Astrocyte (in vitro differentiated cells and primary cell): Measurements from ENCODE around the gene CDK16. TPM values are rescaled to one million over a fixed set of nuclear protein-coding genes. Genes with fewer than 3 reads are reported as not detected.

Experiments used
- DNase-seq: peaks from one replicate; pipeline ENCODE4 v3.0.0-alpha.2; 2010; ENCODE audit warnings: low read depth
- FAIRE-seq: peaks from 2 replicates; lab custom pipeline; 2011; peaks lifted over from hg19 to GRCh38; lab: Jason Lieb, UNC
- H2AFZ ChIP-seq: 2 replicates; pipeline ENCODE4 v1.6.0; 2012; ENCODE audit warnings: low read depth, low read length, inconsistent platforms
- H3K27ac ChIP-seq: 2 replicates; pipeline ENCODE4 v1.5.1; 2011; ENCODE audit warnings: low read depth, low read length, inconsistent platforms
- H3K27me3 ChIP-seq: 2 replicates; pipeline ENCODE4 v1.6.0; 2011; ENCODE audit warnings: low read length, inconsistent platforms; ENCODE audit not compliant: insufficient read depth
- H3K36me3 ChIP-seq: 2 replicates; pipeline ENCODE4 v1.5.1; 2011; ENCODE audit warnings: low read length, inconsistent platforms; ENCODE audit not compliant: insufficient read depth
- H3K4me1 ChIP-seq: 2 replicates; pipeline ENCODE4 v1.5.1; 2011; ENCODE audit warnings: low read length, inconsistent platforms; ENCODE audit not compliant: insufficient read depth
- H3K4me2 ChIP-seq: 2 replicates; pipeline ENCODE4 v1.6.0; 2012; ENCODE audit warnings: low read length, inconsistent platforms
- H3K4me3 ChIP-seq: 2 replicates; pipeline ENCODE4 v1.5.1; 2011; ENCODE audit warnings: low read depth, mild to moderate bottlenecking, low read length, inconsistent platforms; ENCODE audit not compliant: insufficient read depth
- H3K79me2 ChIP-seq: 2 replicates; pipeline ENCODE4 v1.6.0; 2012; ENCODE audit warnings: mild to moderate bottlenecking, low read length, inconsistent platforms; ENCODE audit not compliant: insufficient read depth
- H3K9ac ChIP-seq: 2 replicates; pipeline ENCODE4 v1.6.0; 2012; ENCODE audit warnings: mild to moderate bottlenecking, low read length, inconsistent platforms
- H3K9me3 ChIP-seq: 2 replicates; pipeline ENCODE4 v1.5.1; 2012; ENCODE audit warnings: low read depth, mild to moderate bottlenecking, low read length, inconsistent platforms; ENCODE audit not compliant: insufficient read depth
- H4K20me1 ChIP-seq: 2 replicates; pipeline ENCODE4 v1.6.0; 2012; ENCODE audit warnings: low read length, inconsistent platforms; ENCODE audit not compliant: insufficient read depth
- H3K27ac Mint-ChIP-seq: one replicate; pipeline ENCODE4 v1.8.0; 2021; ENCODE audit warnings: mild to moderate bottlenecking, mixed read lengths; ENCODE audit not compliant: unreplicated experiment
- H3K27me3 Mint-ChIP-seq: one replicate; pipeline ENCODE4 v1.8.0; 2021; ENCODE audit warnings: low read depth, mixed read lengths; ENCODE audit not compliant: unreplicated experiment
- H3K36me3 Mint-ChIP-seq: one replicate; pipeline ENCODE4 v1.8.0; 2021; ENCODE audit warnings: low read depth, mixed read lengths; ENCODE audit not compliant: unreplicated experiment
- H3K4me1 Mint-ChIP-seq: one replicate; pipeline ENCODE4 v1.8.0; 2021; ENCODE audit warnings: low read depth, mixed read lengths; ENCODE audit not compliant: unreplicated experiment
- H3K4me3 Mint-ChIP-seq: one replicate; pipeline ENCODE4 v1.8.0; 2021; ENCODE audit warnings: mild to moderate bottlenecking, moderate library complexity, mixed read lengths; ENCODE audit not compliant: unreplicated experiment
- H3K9me3 Mint-ChIP-seq: one replicate; pipeline ENCODE4 v1.8.0; 2021; ENCODE audit warnings: mild to moderate bottlenecking, mixed read lengths; ENCODE audit not compliant: unreplicated experiment
- CTCF ChIP-seq: IDR thresholded peaks from 2 replicates; pipeline ENCODE4 v1.5.1; 2011; ENCODE audit warnings: low read depth, mild to moderate bottlenecking, inconsistent platforms, low read length, moderate library complexity; ENCODE audit not compliant: insufficient read depth
- EZH2 ChIP-seq: IDR thresholded peaks from 2 replicates; pipeline ENCODE4 v1.6.1; 2012; ENCODE audit warnings: mild to moderate bottlenecking, low read length, inconsistent platforms; ENCODE audit not compliant: insufficient read depth
- total RNA-seq: library from RNA; stranded (reverse); gene quantifications from 2 replicates; pipeline ENCODE4 v1.2.1, GENCODE V29; 2021

CDK16 gene
- total RNA-seq, 1 donor from 2014 or later, result 128 TPM

- Histone ChIP-seq H4K20me1 (peaks cover 7% of the 10 kb centered on the region), H3K4me2 (peak overlapping the region; percentile 93), H3K9ac (peak overlapping the region; percentile 99), H2AFZ (no peak overlapping the region), H3K4me3 (peak overlapping the region; percentile 84), H3K79me2 (peaks cover 48% of the 10 kb centered on the region), H3K9me3 (no peaks in the 10 kb centered on the region), H3K36me3 (no peaks in the 10 kb centered on the region), H3K27ac (peak overlapping the region; percentile 99), H3K27me3 (no peaks in the 10 kb centered on the region), H3K4me1 (peaks cover 9% of the 10 kb centered on the region)
- peak overlapping the region; percentile 94 for H3K4me3 Mint-ChIP-seq
- peaks cover 1% of the 10 kb centered on the region for H3K9me3 Mint-ChIP-seq
- FAIRE-seq (no peak), DNase-seq (peak; percentile 95)
- no peaks in the 10 kb centered on the region for H3K36me3 Mint-ChIP-seq
- no peaks in the 10 kb centered on the region for H3K27me3 Mint-ChIP-seq
- peaks cover 2% of the 10 kb centered on the region for H3K4me1 Mint-ChIP-seq
- peak overlapping the region; percentile 98 for H3K27ac Mint-ChIP-seq
- no peak for TF ChIP-seq CTCF
- no peak for TF ChIP-seq EZH2
These were observed 15.0 kb downstream of the CDK16 start for GRCh38 chrX:47233333-47234113.

GRCh38 chrX:47234583-47234982 is 16.1 kb downstream of the CDK16 start:
- Histone ChIP-seq H3K79me2 (peaks cover 58% of the 10 kb centered on the region), H2AFZ (no peak overlapping the region), H3K4me2 (peak overlapping the region; percentile 78), H3K9me3 (no peaks in the 10 kb centered on the region), H3K27ac (peak overlapping the region; percentile 99), H3K27me3 (no peaks in the 10 kb centered on the region), H3K9ac (peak overlapping the region; percentile 99), H4K20me1 (peaks cover 15% of the 10 kb centered on the region), H3K4me1 (peaks cover 9% of the 10 kb centered on the region), H3K36me3 (peaks cover under 1% of the 10 kb centered on the region), H3K4me3 (peak overlapping the region; percentile 84)
- Mint-ChIP-seq H3K27ac (peak overlapping the region; percentile 66), H3K36me3 (no peaks in the 10 kb centered on the region), H3K27me3 (no peaks in the 10 kb centered on the region), H3K4me1 (peaks cover 2% of the 10 kb centered on the region), H3K4me3 (peak overlapping the region; percentile 94), H3K9me3 (no peaks in the 10 kb centered on the region)
- no peak for DNase-seq
- peak; percentile 13 for FAIRE-seq
- TF ChIP-seq CTCF (no peak), EZH2 (no peak)

- no peak for DNase-seq
- H3K27me3 ChIP-seq, result no peaks in the 10 kb centered on the region
- H4K20me1 ChIP-seq, result peaks cover 18% of the 10 kb centered on the region
- Mint-ChIP-seq H3K27ac (no peak overlapping the region), H3K9me3 (no peaks in the 10 kb centered on the region), H3K27me3 (no peaks in the 10 kb centered on the region), H3K36me3 (peaks cover 5% of the 10 kb centered on the region), H3K4me3 (peak overlapping the region; percentile 31), H3K4me1 (peaks cover 2% of the 10 kb centered on the region)
- TF ChIP-seq CTCF (no peak), EZH2 (no peak)
- H3K27ac ChIP-seq, result no peak overlapping the region
- peak; percentile 23 for FAIRE-seq
- H2AFZ ChIP-seq, result no peak overlapping the region
- H3K9ac ChIP-seq, result no peak overlapping the region
- H3K79me2 ChIP-seq, result peaks cover 63% of the 10 kb centered on the region
- peaks cover 9% of the 10 kb centered on the region for H3K4me1 ChIP-seq
- no peak overlapping the region for H3K4me3 ChIP-seq
- peaks cover 4% of the 10 kb centered on the region for H3K36me3 ChIP-seq
- peak overlapping the region; percentile 78 for H3K4me2 ChIP-seq
- H3K9me3 ChIP-seq, result no peaks in the 10 kb centered on the region
These were observed 17.2 kb downstream of the CDK16 start for GRCh38 chrX:47235691-47236103.
